WTC11 (cell line): Measurements from ENCODE around the gene CAST. TPM values are rescaled to one million over a fixed set of nuclear protein-coding genes. Genes with fewer than 3 reads are reported as not detected.

Experiments
- ATAC-seq: fragments of 200-7000 bp; cut with Tn5 transposase; 2 replicates; pipeline ENCODE4 v1.10.0; 2021; ENCODE audit warnings: mild to moderate bottlenecking, moderate library complexity
- CTCF ChIA-PET: fragments of 300-600 bp; sonication (Branson Sonifier 250); formaldehyde crosslinking; loops from one replicate; lab custom pipeline; 2021; ENCODE audit warnings: antibody characterized with exemption; lab: Charles Lee
- POLR2A ChIA-PET: fragments of 350-600 bp; sonication (Branson Sonifier 250); formaldehyde crosslinking; loops from one replicate; lab custom pipeline; 2021; ENCODE audit warnings: antibody characterized with exemption; lab: Charles Lee
- DNase-seq: peaks from one replicate; pipeline ENCODE4 v3.0.0; 2021; ENCODE audit warnings: low spot score
- H3K27ac Mint-ChIP-seq: 2 replicates; pipeline ENCODE4 v1.8.0; 2021; ENCODE audit warnings: mixed read lengths
- H3K27me3 Mint-ChIP-seq: 2 replicates; pipeline ENCODE4 v1.8.0; 2021; ENCODE audit warnings: low read depth, mild to moderate bottlenecking, moderate library complexity, mixed read lengths
- H3K36me3 Mint-ChIP-seq: 2 replicates; pipeline ENCODE4 v1.8.0; 2021; ENCODE audit warnings: mixed read lengths
- H3K4me1 Mint-ChIP-seq: 2 replicates; pipeline ENCODE4 v1.8.0; 2022; ENCODE audit warnings: mixed read lengths
- H3K4me3 Mint-ChIP-seq: 2 replicates; pipeline ENCODE4 v1.8.0; 2021; ENCODE audit warnings: mild to moderate bottlenecking, moderate library complexity, mixed read lengths
- H3K9me3 Mint-ChIP-seq: 2 replicates; pipeline ENCODE4 v1.8.0; 2021; ENCODE audit warnings: mixed read lengths
- ARID4B ChIP-seq: sonication (generic); formaldehyde crosslinking; IDR thresholded peaks from 2 replicates; pipeline ENCODE4 v1.8.0; 2023; ENCODE audit warnings: missing genetic modification reagents, mild to moderate bottlenecking, borderline replicate concordance
- CDX4 ChIP-seq: fragments of 250-450 bp; sonication (Bioruptor Pico); IDR thresholded peaks from 2 replicates; pipeline ENCODE4 v1.9.0; 2021; ENCODE audit warnings: moderate library complexity, mild to moderate bottlenecking, inconsistent platforms, borderline replicate concordance
- E2F1 ChIP-seq: sonication (generic); formaldehyde crosslinking; IDR thresholded peaks from 2 replicates; pipeline ENCODE4 v1.8.0; 2022; ENCODE audit warnings: mild to moderate bottlenecking, missing genetic modification reagents
- IRF1 ChIP-seq: sonication (generic); formaldehyde crosslinking; IDR thresholded peaks from 2 replicates; pipeline ENCODE4 v1.8.0; 2023; ENCODE audit warnings: missing genetic modification reagents
- JAZF1 ChIP-seq: fragments of 250-450 bp; sonication (Bioruptor Pico); IDR thresholded peaks from 2 replicates; pipeline ENCODE4 v1.9.0; 2021; ENCODE audit warnings: moderate library complexity, mild to moderate bottlenecking, inconsistent platforms
- NFATC4 ChIP-seq: fragments of 250-450 bp; sonication (Bioruptor Pico); IDR thresholded peaks from 2 replicates; pipeline ENCODE4 v1.9.0; 2021; ENCODE audit warnings: mild to moderate bottlenecking
- NFYB ChIP-seq: sonication (generic); formaldehyde crosslinking; conservative IDR thresholded peaks from 2 replicates; pipeline ENCODE4 v1.8.0; 2022; ENCODE audit warnings: low read depth, missing genetic modification reagents
- PRDM15 ChIP-seq: sonication (generic); formaldehyde crosslinking; IDR thresholded peaks from 2 replicates; pipeline ENCODE4 v1.8.0; 2022; ENCODE audit warnings: missing genetic modification reagents
- RELA ChIP-seq: sonication (generic); formaldehyde crosslinking; IDR thresholded peaks from 2 replicates; pipeline ENCODE4 v1.8.1; 2022; ENCODE audit warnings: missing genetic modification reagents, mild to moderate bottlenecking, borderline replicate concordance
- ZBTB21 ChIP-seq: sonication (generic); formaldehyde crosslinking; IDR thresholded peaks from 2 replicates; pipeline ENCODE4 v1.8.1; 2023; ENCODE audit warnings: mild to moderate bottlenecking, missing genetic modification reagents, borderline replicate concordance
- ZNF219 ChIP-seq: sonication (generic); formaldehyde crosslinking; IDR thresholded peaks from 2 replicates; pipeline ENCODE4 v1.8.0; 2023; ENCODE audit warnings: missing genetic modification reagents, mild to moderate bottlenecking, borderline replicate concordance
- ZNF512 ChIP-seq: sonication (generic); formaldehyde crosslinking; IDR thresholded peaks from 2 replicates; pipeline ENCODE4 v1.8.1; 2022; ENCODE audit warnings: missing genetic modification reagents, borderline replicate concordance
- total RNA-seq: library from RNA; stranded (reverse); gene quantifications from 3 replicates; pipeline ENCODE4 v1.2.3, GENCODE V29; 2021

Gene CAST
- total RNA-seq, 1 experiment from 2014 or later = 40.0 TPM

GRCh38 chr5:96809921-96810320 is 147.7 kb downstream of the CAST start (continued):
- TF ChIP-seq ARID4B = no peak
- no peak for TF ChIP-seq ZNF219
- no peak for TF ChIP-seq IRF1 (CRISPR knock-in tag)
- no peak for TF ChIP-seq CDX4
- no peak for TF ChIP-seq JAZF1 (CRISPR knock-in tag)

GRCh38 chr5:96812851-96813250 is 150.7 kb downstream of the CAST start:
- no peak for ATAC-seq
- Mint-ChIP-seq H3K27me3 (no peaks in the 10 kb centered on the region), H3K27ac (no peak overlapping the region), H3K4me3 (no peak overlapping the region), H3K36me3 (no peaks in the 10 kb centered on the region), H3K4me1 (peaks cover 25% of the 10 kb centered on the region), H3K9me3 (no peaks in the 10 kb centered on the region)
- TF ChIP-seq ZNF512 (CRISPR knock-in tag) (no peak), NFATC4 (CRISPR knock-in tag) (no peak), PRDM15 (no peak), RELA (CRISPR knock-in tag) (no peak), E2F1 (CRISPR knock-in tag) (no peak)
- POLR2A ChIA-PET = no interaction called here
- CTCF ChIA-PET = no interaction called here
- DNase-seq = no peak

GRCh38 chr5:96814041-96814440 is 151.9 kb downstream of the CAST start:
- Mint-ChIP-seq H3K4me3 (no peak overlapping the region), H3K4me1 (peaks cover 17% of the 10 kb centered on the region), H3K27me3 (no peaks in the 10 kb centered on the region), H3K27ac (no peak overlapping the region), H3K36me3 (no peaks in the 10 kb centered on the region), H3K9me3 (no peaks in the 10 kb centered on the region)
- ATAC-seq = no peak
- POLR2A ChIA-PET = no interaction called here
- DNase-seq = no peak
- CTCF ChIA-PET = no interaction called here
- no peak for TF ChIP-seq ZBTB21
- no peak for TF ChIP-seq NFYB
- TF ChIP-seq, all 79 proteins: peak for 0
